Eye (tissue), 1 donor: Measurements from ENCODE around the gene MAPKAP1.
A peak's percentile ranks its signal among the peaks of the same experiment; 100 is the strongest.

ENCODE experiments used
- DNase-seq: peaks from one replicate; pipeline ENCODE4 v3.0.0-alpha.2; 2015

Gene MAPKAP1

GRCh38 chr9:125427556-125427955, 279.5 kb downstream of the MAPKAP1 start:
- no peak for DNase-seq

GRCh38 chr9:125426926-125427325, 280.1 kb downstream of the MAPKAP1 start:
- no peak for DNase-seq

- no peak for DNase-seq
Measured at GRCh38 chr9:125425901-125426515, 281.0 kb downstream of the MAPKAP1 start.

- no peak for DNase-seq
Measured at GRCh38 chr9:125425170-125425897, 281.7 kb downstream of the MAPKAP1 start.

GRCh38 chr9:125423964-125424363, 283.0 kb downstream of the MAPKAP1 start:
- no peak for DNase-seq

GRCh38 chr9:125422853-125423252, 284.2 kb downstream of the MAPKAP1 start:
- no peak for DNase-seq

- DNase-seq = no peak
Measured at GRCh38 chr9:125421591-125422181, 285.3 kb downstream of the MAPKAP1 start.

GRCh38 chr9:125421166-125421565, 285.8 kb downstream of the MAPKAP1 start:
- no peak for DNase-seq

- DNase-seq = no peak
Measured at GRCh38 chr9:125418404-125418803, 288.6 kb downstream of the MAPKAP1 start.

GRCh38 chr9:125416517-125416916, 290.5 kb downstream of the MAPKAP1 start:
- no peak for DNase-seq

GRCh38 chr9:125415583-125416460, 291.2 kb downstream of the MAPKAP1 start:
- DNase-seq = no peak

GRCh38 chr9:125413579-125413978, 293.4 kb downstream of the MAPKAP1 start:
- no peak for DNase-seq

- no peak for DNase-seq
Measured at GRCh38 chr9:125412166-125412565, 294.8 kb downstream of the MAPKAP1 start.

GRCh38 chr9:125411171-125411756, 295.7 kb downstream of the MAPKAP1 start:
- DNase-seq = no peak

- DNase-seq = no peak
Measured at GRCh38 chr9:125410522-125410894, 296.5 kb downstream of the MAPKAP1 start.

- peak; percentile 57 for DNase-seq
Measured at GRCh38 chr9:125409637-125410521, 297.1 kb downstream of the MAPKAP1 start.

GRCh38 chr9:125409217-125409636, 297.8 kb downstream of the MAPKAP1 start:
- peak; percentile 21 for DNase-seq

- DNase-seq = peak; percentile 94
Measured at GRCh38 chr9:125407974-125408900, 298.8 kb downstream of the MAPKAP1 start.

- peak; percentile 12 for DNase-seq
Measured at GRCh38 chr9:125407432-125407973, 299.5 kb downstream of the MAPKAP1 start.

- DNase-seq = no peak
Measured at GRCh38 chr9:125406810-125407087, 300.3 kb downstream of the MAPKAP1 start.
